ENCODE results near the gene CNTNAP3B.
"Not testable (repeated sequence)": the region's sequence is repeated elsewhere in the genome, so short reads cannot be mapped to it uniquely, and the experiment has no call there.

GRCh38 chr9:41953007-41953406, 176.2 kb downstream of the CNTNAP3B start:
- TF ChIP-seq POLR2A (IDR thresholded peaks at IDR 0.05) = not testable (repeated sequence)
- TF ChIP-seq, protein P1, sequence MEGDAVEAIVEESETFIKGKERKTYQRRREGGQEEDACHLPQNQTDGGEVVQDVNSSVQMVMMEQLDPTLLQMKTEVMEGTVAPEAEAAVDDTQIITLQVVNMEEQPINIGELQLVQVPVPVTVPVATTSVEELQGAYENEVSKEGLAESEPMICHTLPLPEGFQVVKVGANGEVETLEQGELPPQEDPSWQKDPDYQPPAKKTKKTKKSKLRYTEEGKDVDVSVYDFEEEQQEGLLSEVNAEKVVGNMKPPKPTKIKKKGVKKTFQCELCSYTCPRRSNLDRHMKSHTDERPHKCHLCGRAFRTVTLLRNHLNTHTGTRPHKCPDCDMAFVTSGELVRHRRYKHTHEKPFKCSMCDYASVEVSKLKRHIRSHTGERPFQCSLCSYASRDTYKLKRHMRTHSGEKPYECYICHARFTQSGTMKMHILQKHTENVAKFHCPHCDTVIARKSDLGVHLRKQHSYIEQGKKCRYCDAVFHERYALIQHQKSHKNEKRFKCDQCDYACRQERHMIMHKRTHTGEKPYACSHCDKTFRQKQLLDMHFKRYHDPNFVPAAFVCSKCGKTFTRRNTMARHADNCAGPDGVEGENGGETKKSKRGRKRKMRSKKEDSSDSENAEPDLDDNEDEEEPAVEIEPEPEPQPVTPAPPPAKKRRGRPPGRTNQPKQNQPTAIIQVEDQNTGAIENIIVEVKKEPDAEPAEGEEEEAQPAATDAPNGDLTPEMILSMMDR (IDR thresholded peaks at IDR 0.05) = not testable (repeated sequence)
